Mammary epithelial cell (primary cell): ENCODE results near the gene RNF144B.

Experiments
- EZH2 ChIP-seq: IDR thresholded peaks from 2 replicates; pipeline ENCODE4 v1.6.1; 2012; ENCODE audit warnings: low read length, inconsistent platforms, borderline replicate concordance
- TF ChIP-seq, protein P1 (sequence below), 2 donors: IDR thresholded peaks in 1 of 2; conservative IDR thresholded peaks in 1 of 2; 2 replicates each; pipeline ENCODE4 v1.5.1; 2011 to 2012; ENCODE audit warnings: inconsistent platforms in 2 of 2, low read length in 2 of 2, mild to moderate bottlenecking in 2 of 2, control low read depth in 1 of 2, low read depth in 1 of 2; ENCODE audit not compliant: insufficient read depth in 1 of 2; ENCODE audit errors: extremely low read depth in 1 of 2

DNA sequence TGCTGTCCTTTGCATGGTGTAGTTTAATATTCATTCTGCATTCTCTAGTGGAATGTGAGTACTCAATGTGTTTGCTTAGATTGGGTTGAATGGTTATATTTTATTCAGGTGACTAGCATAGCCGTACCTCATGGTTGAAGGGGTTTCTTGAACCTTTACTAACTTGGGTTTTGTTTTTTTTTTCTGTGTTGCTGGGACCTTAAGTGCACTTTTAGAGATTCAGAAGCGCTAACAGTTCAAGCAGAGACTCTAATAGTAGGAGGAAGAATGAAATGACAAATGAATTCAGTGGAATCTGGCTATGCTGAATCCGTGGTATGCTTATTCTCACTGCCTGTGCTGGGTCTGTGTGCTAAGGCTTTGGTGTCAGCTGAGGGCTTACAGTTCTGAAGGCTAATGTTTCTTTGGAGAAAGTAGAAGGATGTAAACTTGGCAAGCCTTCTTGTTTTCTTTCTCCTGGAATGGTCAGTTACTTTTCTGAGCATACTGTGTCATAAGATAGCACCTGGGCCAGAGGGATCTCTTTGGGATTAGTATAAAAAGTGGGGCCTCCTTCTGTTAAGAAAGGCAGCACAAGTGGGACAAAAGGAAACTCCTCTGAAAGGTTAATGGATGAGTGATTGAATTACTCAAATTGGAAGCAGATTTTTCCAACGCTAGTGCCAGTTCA is 28.7 kb downstream of the RNF144B start:
- TF ChIP-seq, protein P1, sequence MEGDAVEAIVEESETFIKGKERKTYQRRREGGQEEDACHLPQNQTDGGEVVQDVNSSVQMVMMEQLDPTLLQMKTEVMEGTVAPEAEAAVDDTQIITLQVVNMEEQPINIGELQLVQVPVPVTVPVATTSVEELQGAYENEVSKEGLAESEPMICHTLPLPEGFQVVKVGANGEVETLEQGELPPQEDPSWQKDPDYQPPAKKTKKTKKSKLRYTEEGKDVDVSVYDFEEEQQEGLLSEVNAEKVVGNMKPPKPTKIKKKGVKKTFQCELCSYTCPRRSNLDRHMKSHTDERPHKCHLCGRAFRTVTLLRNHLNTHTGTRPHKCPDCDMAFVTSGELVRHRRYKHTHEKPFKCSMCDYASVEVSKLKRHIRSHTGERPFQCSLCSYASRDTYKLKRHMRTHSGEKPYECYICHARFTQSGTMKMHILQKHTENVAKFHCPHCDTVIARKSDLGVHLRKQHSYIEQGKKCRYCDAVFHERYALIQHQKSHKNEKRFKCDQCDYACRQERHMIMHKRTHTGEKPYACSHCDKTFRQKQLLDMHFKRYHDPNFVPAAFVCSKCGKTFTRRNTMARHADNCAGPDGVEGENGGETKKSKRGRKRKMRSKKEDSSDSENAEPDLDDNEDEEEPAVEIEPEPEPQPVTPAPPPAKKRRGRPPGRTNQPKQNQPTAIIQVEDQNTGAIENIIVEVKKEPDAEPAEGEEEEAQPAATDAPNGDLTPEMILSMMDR (conservative IDR thresholded peaks at IDR 0.05 in 1 of 2, IDR thresholded peaks at IDR 0.05 in 1 of 2; ENCODE audit: extremely low read depth in 1 of 2, insufficient read depth in 1 of 2, low read depth in 1 of 2, low read length in 2 of 2), result no peak
- no peak for TF ChIP-seq EZH2
